Choroid plexus epithelial cell (primary cell): ENCODE measurements around the gene STYXL1.

Experiments
- DNase-seq: peaks from one replicate; pipeline ENCODE4 v3.0.0-alpha.2; 2010; ENCODE audit warnings: low read depth
- H3K4me3 ChIP-seq: 2 replicates; pipeline ENCODE4 v1.5.1; 2011; ENCODE audit warnings: low read depth, mild to moderate bottlenecking, control low read depth, low read length, moderate library complexity
- TF ChIP-seq, protein P1 (sequence below): conservative IDR thresholded peaks from 2 replicates; pipeline ENCODE4 v1.5.1; 2011; ENCODE audit warnings: low read depth, mild to moderate bottlenecking, control low read depth, inconsistent platforms, low read length, moderate library complexity

STYXL1 gene

DNA sequence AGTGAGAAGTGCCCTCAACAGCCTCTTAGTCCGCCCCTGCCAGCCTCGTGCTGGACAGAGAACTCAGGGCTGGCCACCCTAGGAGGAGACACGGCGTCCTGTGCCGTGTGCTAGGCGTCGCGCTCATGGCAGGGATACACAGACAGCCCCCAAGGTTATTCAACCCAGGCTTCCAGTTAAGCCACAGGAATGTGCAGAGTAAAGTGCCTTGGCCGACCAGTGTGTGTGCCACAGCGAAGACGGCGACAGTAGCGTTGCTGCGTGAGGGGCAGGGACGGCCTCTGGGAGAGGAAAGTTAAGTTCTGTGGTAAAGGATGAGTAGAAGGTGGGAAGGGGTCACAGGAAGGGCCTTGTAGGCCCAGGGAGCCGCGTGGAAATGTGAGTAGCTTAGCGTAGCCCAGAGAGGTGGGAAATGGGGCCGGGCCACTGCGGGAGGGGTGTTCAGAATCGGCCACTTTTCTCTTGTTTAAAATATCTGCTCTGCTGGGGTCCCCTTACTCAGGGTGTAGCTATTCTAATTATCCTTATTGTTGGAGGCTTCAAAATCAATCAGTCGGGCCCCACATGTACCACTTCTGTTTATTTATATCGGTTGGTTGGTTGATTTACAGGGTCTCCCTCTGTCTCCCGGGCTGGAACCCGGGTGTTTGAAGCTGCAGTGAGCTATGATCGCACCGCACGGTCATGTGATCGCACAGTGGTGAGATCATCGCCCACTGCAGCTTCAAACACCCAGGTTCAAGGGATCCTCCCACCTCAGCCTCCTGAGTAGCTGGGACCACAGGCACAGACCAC lies 77.9 kb downstream of the STYXL1 start:
- TF ChIP-seq, protein P1, sequence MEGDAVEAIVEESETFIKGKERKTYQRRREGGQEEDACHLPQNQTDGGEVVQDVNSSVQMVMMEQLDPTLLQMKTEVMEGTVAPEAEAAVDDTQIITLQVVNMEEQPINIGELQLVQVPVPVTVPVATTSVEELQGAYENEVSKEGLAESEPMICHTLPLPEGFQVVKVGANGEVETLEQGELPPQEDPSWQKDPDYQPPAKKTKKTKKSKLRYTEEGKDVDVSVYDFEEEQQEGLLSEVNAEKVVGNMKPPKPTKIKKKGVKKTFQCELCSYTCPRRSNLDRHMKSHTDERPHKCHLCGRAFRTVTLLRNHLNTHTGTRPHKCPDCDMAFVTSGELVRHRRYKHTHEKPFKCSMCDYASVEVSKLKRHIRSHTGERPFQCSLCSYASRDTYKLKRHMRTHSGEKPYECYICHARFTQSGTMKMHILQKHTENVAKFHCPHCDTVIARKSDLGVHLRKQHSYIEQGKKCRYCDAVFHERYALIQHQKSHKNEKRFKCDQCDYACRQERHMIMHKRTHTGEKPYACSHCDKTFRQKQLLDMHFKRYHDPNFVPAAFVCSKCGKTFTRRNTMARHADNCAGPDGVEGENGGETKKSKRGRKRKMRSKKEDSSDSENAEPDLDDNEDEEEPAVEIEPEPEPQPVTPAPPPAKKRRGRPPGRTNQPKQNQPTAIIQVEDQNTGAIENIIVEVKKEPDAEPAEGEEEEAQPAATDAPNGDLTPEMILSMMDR: no peak

DNA sequence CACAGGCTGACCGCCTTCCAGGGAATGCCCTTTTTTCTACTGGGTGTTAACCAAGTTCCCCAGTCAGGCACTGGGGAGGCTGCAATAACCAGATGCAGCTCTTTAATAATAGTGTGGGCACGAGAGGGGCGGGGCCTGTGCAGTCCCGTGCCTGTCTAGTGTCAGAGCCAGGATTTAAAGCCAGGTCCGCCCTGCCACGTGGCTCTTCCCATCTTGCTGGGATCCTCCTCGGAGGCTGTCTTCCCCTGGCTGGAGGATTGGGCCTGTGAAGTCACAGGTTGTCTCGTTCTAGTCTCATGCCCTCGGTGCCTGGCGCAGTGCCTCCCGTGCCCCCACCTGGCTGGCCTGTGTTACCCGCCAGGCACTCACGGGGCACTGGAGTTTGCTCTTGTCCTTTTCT lies 78.6 kb downstream of the STYXL1 start:
- no peak for DNase-seq
- TF ChIP-seq, protein P1: no peak

More for the DNA sequence above, 77.9 kb downstream of the STYXL1 start:
- no peak for DNase-seq
- H3K4me3 ChIP-seq: no peak overlapping the region

DNA sequence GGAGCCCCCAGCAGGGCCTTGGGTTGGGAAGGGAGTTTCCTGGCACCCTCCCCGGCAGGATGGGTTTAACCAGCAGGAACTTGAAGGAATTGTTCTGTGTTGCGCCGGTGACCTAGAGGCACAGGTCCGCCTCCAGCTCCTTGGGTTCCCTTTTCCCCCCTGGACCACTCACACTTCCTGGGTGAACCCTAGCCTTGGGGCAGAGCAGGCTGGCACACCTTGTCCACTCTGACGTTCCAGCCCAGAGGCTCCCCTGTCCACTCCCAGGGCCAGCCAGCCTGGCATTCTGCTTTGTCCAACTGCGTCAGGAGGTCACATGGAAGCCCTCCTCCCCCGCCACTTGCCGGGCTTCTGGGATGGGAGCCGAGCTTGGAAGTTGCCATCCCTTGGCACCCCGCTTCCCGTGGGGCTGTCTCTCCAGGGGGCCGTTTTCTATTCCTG lies 79.2 kb downstream of the STYXL1 start:
- no peak overlapping the region for H3K4me3 ChIP-seq
- TF ChIP-seq, protein P1: no peak
- DNase-seq: no peak

More for the DNA sequence above, 78.6 kb downstream of the STYXL1 start:
- H3K4me3 ChIP-seq: no peak overlapping the region

DNA sequence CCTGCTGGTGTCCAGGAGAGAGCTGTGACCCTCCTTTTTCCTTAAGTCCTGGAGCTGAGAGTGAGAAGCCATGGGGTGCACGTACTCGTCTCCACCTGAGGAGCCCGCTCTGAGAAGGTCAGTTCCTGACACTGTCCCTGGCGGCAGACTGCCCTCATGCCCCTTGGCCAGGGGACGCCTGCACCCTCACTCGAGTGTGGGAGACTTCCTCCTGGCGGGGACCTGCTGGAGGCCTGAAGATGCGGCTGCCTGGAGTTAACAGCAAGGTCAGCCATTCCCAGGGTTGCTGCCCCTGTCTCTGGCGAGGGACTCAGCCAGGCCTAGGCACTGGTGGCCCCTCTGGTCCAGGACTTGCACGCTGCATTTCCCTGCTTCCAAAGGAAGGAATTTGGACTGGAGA lies 79.8 kb downstream of the STYXL1 start:
- no peak overlapping the region for H3K4me3 ChIP-seq
- TF ChIP-seq, protein P1: no peak
- no peak for DNase-seq

DNA sequence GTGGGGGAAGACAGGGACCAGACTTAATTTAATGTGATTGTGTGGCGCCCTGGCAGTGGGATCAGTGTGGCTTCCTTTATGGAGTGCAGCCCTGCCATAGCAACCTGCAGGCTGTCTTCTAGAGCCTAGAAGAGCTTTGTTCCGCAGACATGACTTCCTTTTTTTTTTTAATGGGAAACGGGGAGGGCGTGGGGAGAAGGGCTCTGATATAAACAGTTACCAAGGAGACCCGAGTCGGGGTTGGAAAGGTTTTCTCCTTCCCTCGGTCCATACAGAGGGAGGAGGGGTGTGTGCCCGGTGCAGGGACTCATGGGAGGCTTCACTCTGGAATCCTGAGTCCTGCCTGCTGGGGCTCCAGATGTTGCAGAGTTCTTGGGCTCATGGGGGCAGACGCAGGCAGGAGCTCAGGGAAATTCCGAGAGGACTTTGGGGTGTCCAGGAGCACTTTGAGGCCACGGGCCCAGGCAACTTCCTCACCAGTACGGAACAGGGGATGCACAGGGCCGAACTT lies 80.3 kb downstream of the STYXL1 start:
- no peak overlapping the region for H3K4me3 ChIP-seq

DNA sequence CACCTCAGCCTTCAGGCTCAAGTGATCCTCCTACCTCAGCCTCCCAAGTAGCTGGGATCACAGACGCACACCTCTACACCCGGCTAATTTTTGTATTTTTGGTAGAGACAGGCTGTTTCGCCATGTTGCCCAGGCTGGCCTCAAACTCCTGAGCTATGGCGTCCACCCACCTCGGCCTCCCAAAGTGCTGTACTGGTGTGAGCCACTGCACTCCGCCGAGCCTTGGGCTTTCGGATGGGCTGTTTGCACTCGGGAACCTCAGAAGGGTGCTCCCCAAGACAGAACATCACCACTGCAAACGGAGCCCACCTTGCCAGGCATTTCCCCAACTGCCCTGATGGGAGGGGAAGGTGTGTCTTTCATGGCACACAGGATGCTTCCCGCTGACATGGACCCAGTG lies 80.7 kb downstream of the STYXL1 start:
- DNase-seq: no peak
- no peak overlapping the region for H3K4me3 ChIP-seq
- TF ChIP-seq, protein P1: no peak

More for the DNA sequence above, 80.3 kb downstream of the STYXL1 start:
- no peak for DNase-seq
- TF ChIP-seq, protein P1: no peak
